Heart right ventricle (tissue), 16 donors: ENCODE measurements around the gene JCAD. TPM values are rescaled to one million over a fixed set of nuclear protein-coding genes. Genes with fewer than 3 reads are reported as not detected.

Source experiments
- ATAC-seq, 8 donors: fragments of 200-7000 bp; cut with Tn5 transposase; one replicate each; pipeline ENCODE4 v1.9.1; 2020; ENCODE audit warnings: mild to moderate bottlenecking in 8 of 8, moderate library complexity in 8 of 8, moderate number of reproducible peaks in 1 of 8
- DNase-seq, 2 donors: peaks; one replicate each; pipeline ENCODE4 v3.0.0-alpha.2; 2020
- H3K27ac ChIP-seq, 10 donors: fragments of 200-600 bp; sonication (generic) in 2 of 10; one replicate each; pipeline versions ENCODE4 v1.5.0 to v1.8.0; 2020 to 2022; ENCODE audit warnings: mild to moderate bottlenecking in 3 of 10
- H3K27me3 ChIP-seq, 7 donors: fragments of 200-600 bp; one replicate each; pipeline ENCODE4 v1.8.0; 2021 to 2022; ENCODE audit warnings: mild to moderate bottlenecking in 2 of 7
- H3K36me3 ChIP-seq, 9 donors: fragments of 200-600 bp; sonication (generic) in 1 of 9; one replicate each; pipeline versions ENCODE4 v1.5.0 to v1.8.0; 2020 to 2022; ENCODE audit warnings: mild to moderate bottlenecking in 2 of 9
- H3K4me1 ChIP-seq, 9 donors: fragments of 200-600 bp; sonication (generic) in 1 of 9; one replicate each; pipeline versions ENCODE4 v1.5.0 to v1.8.0; 2020 to 2022; ENCODE audit warnings: mild to moderate bottlenecking in 4 of 9
- H3K4me3 ChIP-seq, 10 donors: fragments of 200-600 bp; sonication (generic) in 2 of 10; one replicate each; pipeline versions ENCODE4 v1.5.0 to v1.8.0; 2020 to 2022; ENCODE audit warnings: mild to moderate bottlenecking in 7 of 10, moderate library complexity in 2 of 10
- H3K9me3 ChIP-seq, 11 donors: fragments of 200-600 bp in 10 of 11; sonication (generic) in 2 of 11; one replicate each; pipeline versions ENCODE4 v1.5.0 to v1.8.0; 2013 to 2022; ENCODE audit warnings: mild to moderate bottlenecking in 2 of 11, control low read depth in 1 of 11, moderate library complexity in 1 of 11
- CTCF ChIP-seq, 9 donors: fragments of 200-600 bp; sonication (generic) in 2 of 9; IDR thresholded peaks; one replicate each; pipeline versions ENCODE4 v1.5.0 to v1.8.0; 2021 to 2022; ENCODE audit warnings: antibody characterized with exemption in 9 of 9, mild to moderate bottlenecking in 5 of 9, moderate library complexity in 1 of 9
- whole genome bisulfite sequencing, 2 donors: extraction: QIAGEN DNeasy Blood & Tissue Kit; methylation state at CpG; one replicate each; pipeline ENCODE4 v1.1.7; 2013; ENCODE audit warnings: inconsistent platforms in 1 of 2; 5-methylcytosine and 5-hydroxymethylcytosine counted together
- intact Hi-C, 10 donors: fragments of 100-400 bp; cut with DNase I; formaldehyde crosslinking; loops; one replicate each; pipeline versions ENCODE4 v1.11.1 to v1.14.2; 2022
- polyA plus RNA-seq, 2 donors: library from polyadenylated mRNA; stranded (reverse); fragments of 200-250 nt; gene quantifications; one replicate each; pipeline ENCODE4 v1.2.3, GENCODE V29; 2013
- total RNA-seq, 10 donors: library from RNA; stranded (reverse); fragmentation: NEBNext Ultra II Directional in 3 of 10; extraction: Animal tissue kit (Norgen Biotek cat#: 25700) in 3 of 10; gene quantifications; one replicate each; pipeline versions ENCODE4 v1.2.1 to v1.2.4, GENCODE V29; 2021 to 2023
- donor health status: Arrhythmogenic right ventricular cardiomyopathy.
- donor health status: ischemic (EF 13 %, LVEDD 7.1; RV severe dilation, severe dysfunction).
- donor health status: healthy with polysubstance abuse.
- donor health status: DM: no; HTN: yes; CAD: no.
- donor health status: DM: no; HTN: no; CAD: no.
- donor health status: ischemic (EF 25% LVEDD 6.9; RV normal size, moderate dysfunction).
- donor health status: ischemic (EF 25% LVEDD 5.7; RV mildly dilated, moderate dysfunction).
- donor health status: healthy.
- donor health status: DM: yes; HTN: yes; CAD: no.
- donor health status: Ischemic cardiomyopathy.
- donor health status: ischemic (EF 35%, LVEDD 5.7; RV mildly dilated, moderate dysfunction).
- donor health status: nonischemic (EF 11% LVEDD 7.7; RV severe dilation, severe dysfunction).
- donor health status: DM: yes; HTN: yes; CAD: no.
- donor health status: PGD.
- donor health status: ischemic (EF 29% LVEDD 5.4; RV normal size, mild dysfunction).
- donor health status: nonischemic (EF 23%, LVEDD 6.1; RV moderate dilation, normal function).

The JCAD gene
- total and polyA plus RNA-seq, 12 donors: 7.7 to 39.8 (median 19.7) TPM

GRCh38 chr10:29994811-29995210 lies 64.6 kb downstream of the JCAD start:
- H3K36me3 ChIP-seq: no peaks in the 10 kb centered on the region
- H3K9me3 ChIP-seq: no peaks in the 10 kb centered on the region
- H3K27ac ChIP-seq: no peak overlapping the region
- H3K4me1 ChIP-seq: peaks cover 0 to 7% (median 1%) of the 10 kb centered on the region in 9 donors
- no peak overlapping the region for H3K4me3 ChIP-seq
- H3K27me3 ChIP-seq: peaks cover 0 to 11% (median 0%) of the 10 kb centered on the region in 7 donors
- intact Hi-C loops: loop anchor here in 3 of 10 donors (5.0 to 10.0 kb wide), 3 partner anchors 70 to 247 kb away; no protein-coding TSS in a partner anchor
- ATAC-seq: no peak
- no peak for TF ChIP-seq CTCF (IDR thresholded peaks at IDR 0.05)
- DNase-seq: no peak
- 59 to 67% methylated on average over 4 of the region's 4 CpGs for WGBS, 2 donors

GRCh38 chr10:29993319-29993915 lies 66.0 kb downstream of the JCAD start:
- Histone ChIP-seq H3K36me3 (no peaks in the 10 kb centered on the region), H3K9me3 (no peaks in the 10 kb centered on the region), H3K4me1 (peaks cover 0 to 4% (median 0%) of the 10 kb centered on the region in 9 donors), H3K27ac (no peak overlapping the region), H3K27me3 (peaks cover 0 to 11% (median 0%) of the 10 kb centered on the region in 7 donors), H3K4me3 (no peak overlapping the region)
- no peak for TF ChIP-seq CTCF (IDR thresholded peaks at IDR 0.05)
- intact Hi-C loops: loop anchor here in 1 of 10 donors (10.0 kb wide), 1 partner anchor 69 kb away; no protein-coding TSS in a partner anchor
- 65 to 74% methylated on average over 18 of the region's 18 CpGs for WGBS, 2 donors
- ATAC-seq (peak in 1 of 8 donors; percentile 13), DNase-seq (no peak)

GRCh38 chr10:29992914-29993313 lies 66.5 kb downstream of the JCAD start:
- no peaks in the 10 kb centered on the region for H3K36me3 ChIP-seq
- no peak for ATAC-seq
- peaks cover 0 to under 1% (median 0%) of the 10 kb centered on the region in 9 donors for H3K4me1 ChIP-seq
- intact Hi-C loops: loop anchor here in 1 of 10 donors (10.0 kb wide), 1 partner anchor 68 kb away; no protein-coding TSS in a partner anchor
- no peak overlapping the region for H3K27ac ChIP-seq
- no peak for TF ChIP-seq CTCF (IDR thresholded peaks at IDR 0.05)
- H3K27me3 ChIP-seq: peaks cover 0 to 11% (median 0%) of the 10 kb centered on the region in 7 donors
- H3K4me3 ChIP-seq: no peak overlapping the region
- 83 to 84% methylated on average over 4 of the region's 4 CpGs for WGBS, 2 donors
- no peak for DNase-seq
- H3K9me3 ChIP-seq: no peaks in the 10 kb centered on the region

GRCh38 chr10:29991382-29991781 lies 68.0 kb downstream of the JCAD start:
- no peaks in the 10 kb centered on the region for H3K4me1 ChIP-seq
- intact Hi-C loops: loop anchor here in 1 of 10 donors (10.0 kb wide), 1 partner anchor 67 kb away; no protein-coding TSS in a partner anchor
- 89 to 92% methylated on average over 3 of the region's 3 CpGs for WGBS, 2 donors

More at GRCh38 chr10:29991382-29991781, 68.0 kb downstream of the JCAD start:
- DNase-seq: no peak
- Histone ChIP-seq H3K4me3 (no peak overlapping the region), H3K27me3 (no peaks in the 10 kb centered on the region), H3K36me3 (no peaks in the 10 kb centered on the region), H3K9me3 (no peaks in the 10 kb centered on the region), H3K27ac (no peak overlapping the region)
- ATAC-seq: no peak
- TF ChIP-seq CTCF (IDR thresholded peaks at IDR 0.05): no peak
